ENCODE measurements around the gene PLEKHD1. TPM values are rescaled to one million over a fixed set of nuclear protein-coding genes. Genes with fewer than 3 reads are reported as not detected.

Gene PLEKHD1
- total RNA-seq, 1 experiment from 2014 or later, result 0.37 TPM

DNA sequence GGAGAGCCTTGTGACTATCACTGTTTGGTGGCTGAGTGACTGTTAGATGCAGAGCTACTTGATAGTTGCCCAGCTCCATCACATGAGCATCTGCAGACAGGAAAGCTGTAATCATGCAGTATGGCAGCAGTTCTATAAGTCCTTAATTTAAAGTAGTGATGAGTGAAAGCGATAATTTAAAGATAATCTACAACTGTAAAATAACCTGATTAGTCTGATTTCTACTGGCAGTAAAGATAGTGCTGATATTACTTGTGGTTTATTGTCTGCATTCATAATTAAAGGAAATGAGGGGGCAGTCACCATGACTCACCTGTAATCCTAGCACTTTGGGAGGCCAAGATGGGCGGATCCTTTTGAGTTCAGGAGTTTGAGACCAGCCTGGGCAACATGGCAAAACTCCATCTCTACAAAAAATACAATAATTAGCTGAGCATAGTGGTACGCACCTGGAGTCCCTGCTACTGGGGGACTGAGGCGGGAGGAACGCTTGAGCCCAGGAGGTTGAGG lies 41.2 kb upstream of the PLEKHD1 start:
- H3K27me3 ChIP-seq (replicated peaks; ENCODE audit: insufficient read depth, low read depth, low read length, poor library complexity), result no peaks in the 10 kb centered on the region
- H3K9me3 ChIP-seq (ENCODE audit: low read depth, low read length, poor library complexity, severe bottlenecking), result no peaks in the 10 kb centered on the region
- DNase-seq (ENCODE audit: low spot score), result peak; percentile 5
- H3K36me3 ChIP-seq (ENCODE audit: insufficient read depth, low read length, poor library complexity, severe bottlenecking), result no peaks in the 10 kb centered on the region
- intact Hi-C loops (cut with micrococcal nuclease; ENCODE audit: unreplicated experiment), result no loop called here
- POLR2A ChIA-PET (ENCODE audit: low non-redundant PET), result no interaction called here
- H3K4me3 ChIP-seq (ENCODE audit: low read depth, low read length, poor library complexity, severe bottlenecking), result no peak overlapping the region
- no peak overlapping the region for H3K27ac ChIP-seq (ENCODE audit: low read depth, low read length, poor library complexity, severe bottlenecking)
- CTCF ChIA-PET, result no interaction called here
- BruUV-seq (replicated peaks), result no TSS peak
- TF ChIP-seq EZH2 (IDR thresholded peaks at IDR 0.05; ENCODE audit: borderline replicate concordance, low read depth, low read length, poor library complexity, severe bottlenecking), result no peak
- no peak for TF ChIP-seq CTCF (conservative IDR thresholded peaks at IDR 0.05; ENCODE audit: low read depth, low read length)
- peaks cover 10% of the 10 kb centered on the region for H3K4me1 ChIP-seq (ENCODE audit: insufficient read depth, low read length, poor library complexity, severe bottlenecking)

- no peak for DNase-seq (ENCODE audit: low spot score)
- TF ChIP-seq EZH2 (IDR thresholded peaks at IDR 0.05; ENCODE audit: borderline replicate concordance, low read depth, low read length, poor library complexity, severe bottlenecking) (no peak), CTCF (conservative IDR thresholded peaks at IDR 0.05; ENCODE audit: low read depth, low read length) (no peak)
- H3K9me3 ChIP-seq (ENCODE audit: low read depth, low read length, poor library complexity, severe bottlenecking), result no peaks in the 10 kb centered on the region
- H3K27me3 ChIP-seq (replicated peaks; ENCODE audit: insufficient read depth, low read depth, low read length, poor library complexity), result no peaks in the 10 kb centered on the region
- H3K27ac ChIP-seq (ENCODE audit: low read depth, low read length, poor library complexity, severe bottlenecking), result no peak overlapping the region
- H3K4me3 ChIP-seq (ENCODE audit: low read depth, low read length, poor library complexity, severe bottlenecking), result no peak overlapping the region
- no TSS peak for BruUV-seq (replicated peaks)
- ChIA-PET CTCF (no interaction called here), POLR2A (ENCODE audit: low non-redundant PET) (no interaction called here)
- intact Hi-C loops (cut with micrococcal nuclease; ENCODE audit: unreplicated experiment), result no loop called here
- H3K4me1 ChIP-seq (ENCODE audit: insufficient read depth, low read length, poor library complexity, severe bottlenecking), result no peaks in the 10 kb centered on the region
- no peaks in the 10 kb centered on the region for H3K36me3 ChIP-seq (ENCODE audit: insufficient read depth, low read length, poor library complexity, severe bottlenecking)
Observed at GRCh38 chr14:69449216-69449615, 35.3 kb upstream of the PLEKHD1 start.

DNA sequence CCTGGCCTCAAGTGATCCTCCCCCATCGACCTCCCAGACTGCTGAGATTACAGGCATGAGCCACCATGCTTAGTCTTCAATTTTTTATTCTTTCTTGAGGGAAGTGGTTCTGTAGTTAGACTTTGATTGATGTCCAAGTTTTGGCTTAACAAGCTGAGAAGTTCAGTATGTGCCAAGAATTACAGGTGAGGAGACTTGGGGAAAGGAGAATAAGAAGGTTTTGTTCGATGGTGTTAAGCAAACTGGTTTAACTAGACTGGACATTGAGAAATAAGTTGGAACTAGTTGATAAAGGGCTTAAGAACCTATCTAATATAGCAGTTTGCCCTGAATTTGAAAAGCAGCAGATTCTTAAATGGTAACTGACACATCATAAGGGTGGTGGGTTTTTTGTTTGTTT lies 32.6 kb upstream of the PLEKHD1 start:
- ChIA-PET CTCF (interaction anchor here (0.6 kb wide), 1 partner anchor 8 kb away, joined by 3 read pairs; no protein-coding TSS in a partner anchor), POLR2A (ENCODE audit: low non-redundant PET) (no interaction called here)
- BruUV-seq (replicated peaks), result no TSS peak
- TF ChIP-seq EZH2 (IDR thresholded peaks at IDR 0.05; ENCODE audit: borderline replicate concordance, low read depth, low read length, poor library complexity, severe bottlenecking), result no peak
- TF ChIP-seq CTCF (conservative IDR thresholded peaks at IDR 0.05; ENCODE audit: low read depth, low read length), result no peak
- Histone ChIP-seq H3K9me3 (ENCODE audit: low read depth, low read length, poor library complexity, severe bottlenecking) (no peaks in the 10 kb centered on the region), H3K36me3 (ENCODE audit: insufficient read depth, low read length, poor library complexity, severe bottlenecking) (peaks cover 14% of the 10 kb centered on the region), H3K4me3 (ENCODE audit: low read depth, low read length, poor library complexity, severe bottlenecking) (no peak overlapping the region), H3K27ac (ENCODE audit: low read depth, low read length, poor library complexity, severe bottlenecking) (no peak overlapping the region), H3K27me3 (replicated peaks; ENCODE audit: insufficient read depth, low read depth, low read length, poor library complexity) (no peaks in the 10 kb centered on the region), H3K4me1 (ENCODE audit: insufficient read depth, low read length, poor library complexity, severe bottlenecking) (no peaks in the 10 kb centered on the region)
- no peak for DNase-seq (ENCODE audit: low spot score)
- intact Hi-C loops (cut with micrococcal nuclease; ENCODE audit: unreplicated experiment), result no loop called here
